Measurements from ENCODE around the gene DCBLD2.

DNA sequence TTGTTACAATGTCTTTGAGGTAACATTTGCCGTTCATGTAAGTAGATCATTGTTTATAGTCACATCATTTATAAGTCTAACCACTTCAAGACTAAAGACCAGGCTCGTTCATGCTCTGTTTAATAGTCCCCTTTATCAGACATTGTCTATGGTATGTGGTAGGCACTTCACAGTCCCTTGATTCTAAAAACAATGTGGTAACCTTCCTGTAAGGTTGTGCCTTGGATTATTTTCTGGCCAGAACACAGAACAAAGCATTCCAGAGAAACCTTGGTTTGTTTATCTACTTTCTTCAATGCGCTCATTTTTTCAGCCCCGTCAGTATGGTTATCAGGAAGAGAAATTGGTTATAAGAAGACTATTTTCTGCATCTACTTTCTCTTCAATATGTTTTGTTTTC, 154.6 kb downstream of the DCBLD2 start:
- TF ChIP-seq, protein P1, sequence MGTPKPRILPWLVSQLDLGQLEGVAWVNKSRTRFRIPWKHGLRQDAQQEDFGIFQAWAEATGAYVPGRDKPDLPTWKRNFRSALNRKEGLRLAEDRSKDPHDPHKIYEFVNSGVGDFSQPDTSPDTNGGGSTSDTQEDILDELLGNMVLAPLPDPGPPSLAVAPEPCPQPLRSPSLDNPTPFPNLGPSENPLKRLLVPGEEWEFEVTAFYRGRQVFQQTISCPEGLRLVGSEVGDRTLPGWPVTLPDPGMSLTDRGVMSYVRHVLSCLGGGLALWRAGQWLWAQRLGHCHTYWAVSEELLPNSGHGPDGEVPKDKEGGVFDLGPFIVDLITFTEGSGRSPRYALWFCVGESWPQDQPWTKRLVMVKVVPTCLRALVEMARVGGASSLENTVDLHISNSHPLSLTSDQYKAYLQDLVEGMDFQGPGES (IDR thresholded peaks at IDR 0.05; ENCODE audit: low read depth, low read length): no peak
- TF ChIP-seq, protein P2, sequence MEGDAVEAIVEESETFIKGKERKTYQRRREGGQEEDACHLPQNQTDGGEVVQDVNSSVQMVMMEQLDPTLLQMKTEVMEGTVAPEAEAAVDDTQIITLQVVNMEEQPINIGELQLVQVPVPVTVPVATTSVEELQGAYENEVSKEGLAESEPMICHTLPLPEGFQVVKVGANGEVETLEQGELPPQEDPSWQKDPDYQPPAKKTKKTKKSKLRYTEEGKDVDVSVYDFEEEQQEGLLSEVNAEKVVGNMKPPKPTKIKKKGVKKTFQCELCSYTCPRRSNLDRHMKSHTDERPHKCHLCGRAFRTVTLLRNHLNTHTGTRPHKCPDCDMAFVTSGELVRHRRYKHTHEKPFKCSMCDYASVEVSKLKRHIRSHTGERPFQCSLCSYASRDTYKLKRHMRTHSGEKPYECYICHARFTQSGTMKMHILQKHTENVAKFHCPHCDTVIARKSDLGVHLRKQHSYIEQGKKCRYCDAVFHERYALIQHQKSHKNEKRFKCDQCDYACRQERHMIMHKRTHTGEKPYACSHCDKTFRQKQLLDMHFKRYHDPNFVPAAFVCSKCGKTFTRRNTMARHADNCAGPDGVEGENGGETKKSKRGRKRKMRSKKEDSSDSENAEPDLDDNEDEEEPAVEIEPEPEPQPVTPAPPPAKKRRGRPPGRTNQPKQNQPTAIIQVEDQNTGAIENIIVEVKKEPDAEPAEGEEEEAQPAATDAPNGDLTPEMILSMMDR (IDR thresholded peaks at IDR 0.05): no peak
